Cardiac muscle cell (in vitro differentiated cells and primary cell): ENCODE results near the gene BOD1L1. TPM values are rescaled to one million over a fixed set of nuclear protein-coding genes. Genes with fewer than 3 reads are reported as not detected.

Experiments used
- DNase-seq, 2 donors: peaks; one replicate each; pipeline versions ENCODE4 v3.0.0 to v3.0.0-alpha.2; 2010 to 2017; ENCODE audit warnings: low read depth in 1 of 2, low spot score in 1 of 2
- H3K27ac ChIP-seq: fragments of 200-600 bp; sonication (generic); 2 replicates; pipeline ENCODE4 v1.5.1; 2016
- H3K27me3 ChIP-seq: fragments of 200-600 bp; sonication (generic); 2 replicates; pipeline ENCODE4 v1.6.0; 2016; ENCODE audit warnings: control low read depth
- H3K36me3 ChIP-seq: fragments of 200-600 bp; sonication (generic); 2 replicates; pipeline ENCODE4 v1.5.1; 2016; ENCODE audit warnings: control low read depth
- H3K4me1 ChIP-seq: fragments of 200-600 bp; sonication (generic); 2 replicates; pipeline ENCODE4 v1.8.1; 2017; ENCODE audit warnings: low read depth, mild to moderate bottlenecking, mixed run types
- H3K4me3 ChIP-seq: fragments of 200-600 bp; sonication (generic); 2 replicates; pipeline ENCODE4 v1.5.1; 2016; ENCODE audit warnings: mild to moderate bottlenecking
- H3K9me3 ChIP-seq: fragments of 200-600 bp; sonication (generic); 2 replicates; pipeline ENCODE4 v1.5.1; 2017; ENCODE audit warnings: low read depth, mild to moderate bottlenecking, control low read depth
- polyA plus RNA-seq: library from polyadenylated mRNA; unstranded; fragments of >200 nt; fragmentation: Nextera tagmentation; extraction: Ambion mirVana; gene quantifications from 2 replicates; pipeline ENCODE4 v1.2.1, GENCODE V29; 2016
- total RNA-seq: library from RNA; depleted of rRNA; stranded (reverse); fragments of >200 nt; gene quantifications from 2 replicates; pipeline ENCODE4 v1.2.3, GENCODE V29; 2016
- TF ChIP-seq, protein P1 (sequence below): IDR thresholded peaks from 2 replicates; pipeline ENCODE4 v1.5.1; 2012; ENCODE audit warnings: low read depth, mild to moderate bottlenecking, low read length

Gene BOD1L1
- total and polyA plus RNA-seq, 2 experiments from 2014 or later, result 17.7 to 35.8 TPM

DNA sequence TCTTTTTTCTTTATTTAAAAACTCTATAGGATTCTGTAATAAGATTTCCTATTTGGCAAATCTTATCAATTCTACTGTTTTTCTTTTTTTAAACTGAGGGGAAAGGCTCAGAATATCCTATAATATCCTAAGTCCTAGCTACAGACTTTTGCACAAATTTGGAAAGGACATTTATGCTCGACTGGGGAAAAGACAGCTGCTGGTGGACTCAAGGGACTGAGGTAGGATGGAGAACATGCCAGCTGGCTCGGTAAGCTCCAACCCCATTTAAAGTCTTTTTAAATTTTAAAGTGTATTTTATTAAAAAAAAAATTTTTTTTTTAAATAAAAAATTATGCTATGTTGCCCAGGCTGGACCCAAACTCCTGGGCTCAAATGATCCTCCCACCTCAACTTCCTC lies 36.8 kb downstream of the BOD1L1 start:
- no peaks in the 10 kb centered on the region for H3K27me3 ChIP-seq
- no peak overlapping the region for H3K4me3 ChIP-seq
- no peak overlapping the region for H3K27ac ChIP-seq
- no peaks in the 10 kb centered on the region for H3K4me1 ChIP-seq
- TF ChIP-seq, protein P1, sequence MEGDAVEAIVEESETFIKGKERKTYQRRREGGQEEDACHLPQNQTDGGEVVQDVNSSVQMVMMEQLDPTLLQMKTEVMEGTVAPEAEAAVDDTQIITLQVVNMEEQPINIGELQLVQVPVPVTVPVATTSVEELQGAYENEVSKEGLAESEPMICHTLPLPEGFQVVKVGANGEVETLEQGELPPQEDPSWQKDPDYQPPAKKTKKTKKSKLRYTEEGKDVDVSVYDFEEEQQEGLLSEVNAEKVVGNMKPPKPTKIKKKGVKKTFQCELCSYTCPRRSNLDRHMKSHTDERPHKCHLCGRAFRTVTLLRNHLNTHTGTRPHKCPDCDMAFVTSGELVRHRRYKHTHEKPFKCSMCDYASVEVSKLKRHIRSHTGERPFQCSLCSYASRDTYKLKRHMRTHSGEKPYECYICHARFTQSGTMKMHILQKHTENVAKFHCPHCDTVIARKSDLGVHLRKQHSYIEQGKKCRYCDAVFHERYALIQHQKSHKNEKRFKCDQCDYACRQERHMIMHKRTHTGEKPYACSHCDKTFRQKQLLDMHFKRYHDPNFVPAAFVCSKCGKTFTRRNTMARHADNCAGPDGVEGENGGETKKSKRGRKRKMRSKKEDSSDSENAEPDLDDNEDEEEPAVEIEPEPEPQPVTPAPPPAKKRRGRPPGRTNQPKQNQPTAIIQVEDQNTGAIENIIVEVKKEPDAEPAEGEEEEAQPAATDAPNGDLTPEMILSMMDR, result no peak
- H3K36me3 ChIP-seq, result peaks cover 77% of the 10 kb centered on the region
- DNase-seq, result no peak
- no peaks in the 10 kb centered on the region for H3K9me3 ChIP-seq

DNA sequence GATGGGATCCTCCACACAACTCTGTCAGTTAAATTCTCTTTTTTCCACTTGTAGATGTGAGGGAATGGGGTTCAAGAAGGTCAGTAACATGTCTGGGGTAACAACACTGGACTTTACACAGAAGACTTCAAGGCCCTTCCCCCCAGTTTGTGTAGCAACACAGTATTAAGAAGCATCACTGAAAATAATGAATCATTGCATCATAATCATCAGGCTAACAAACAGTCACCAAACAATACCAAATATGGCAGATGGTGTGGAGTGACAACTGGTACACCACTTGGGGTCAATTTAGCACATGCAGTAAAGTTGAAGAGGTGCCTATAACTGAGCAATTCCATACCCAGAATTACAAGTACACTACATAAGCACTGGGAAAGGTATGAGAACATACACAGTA lies 38.6 kb downstream of the BOD1L1 start:
- no peaks in the 10 kb centered on the region for H3K27me3 ChIP-seq
- H3K4me3 ChIP-seq, result no peak overlapping the region
- no peaks in the 10 kb centered on the region for H3K4me1 ChIP-seq
- peaks cover 65% of the 10 kb centered on the region for H3K36me3 ChIP-seq
- no peak overlapping the region for H3K27ac ChIP-seq
- TF ChIP-seq, protein P1, result no peak
- no peak for DNase-seq
- no peaks in the 10 kb centered on the region for H3K9me3 ChIP-seq

DNA sequence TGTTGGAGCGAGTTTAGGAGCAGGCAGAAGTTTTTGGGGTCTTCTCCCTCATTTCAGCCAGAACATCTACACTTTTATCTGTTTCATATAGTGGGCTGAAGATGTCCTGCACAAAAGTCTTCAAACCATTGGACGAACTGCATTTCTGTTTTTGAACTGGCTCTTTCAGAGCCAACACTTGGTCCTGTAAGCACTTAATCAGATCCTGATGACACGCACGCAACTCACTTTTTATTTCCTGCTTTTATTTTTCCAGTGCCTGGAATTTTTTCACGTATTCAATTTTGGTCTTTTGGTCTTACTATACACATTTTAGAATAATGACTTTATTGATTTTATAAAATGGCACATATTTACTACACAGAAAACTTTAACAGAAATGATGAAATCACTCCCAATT lies 43.0 kb downstream of the BOD1L1 start:
- TF ChIP-seq, protein P1, result no peak
- peaks cover 72% of the 10 kb centered on the region for H3K36me3 ChIP-seq
- no peak overlapping the region for H3K27ac ChIP-seq
- no peak for DNase-seq
- H3K4me1 ChIP-seq, result no peaks in the 10 kb centered on the region
- no peaks in the 10 kb centered on the region for H3K9me3 ChIP-seq
- no peaks in the 10 kb centered on the region for H3K27me3 ChIP-seq
- no peak overlapping the region for H3K4me3 ChIP-seq

DNA sequence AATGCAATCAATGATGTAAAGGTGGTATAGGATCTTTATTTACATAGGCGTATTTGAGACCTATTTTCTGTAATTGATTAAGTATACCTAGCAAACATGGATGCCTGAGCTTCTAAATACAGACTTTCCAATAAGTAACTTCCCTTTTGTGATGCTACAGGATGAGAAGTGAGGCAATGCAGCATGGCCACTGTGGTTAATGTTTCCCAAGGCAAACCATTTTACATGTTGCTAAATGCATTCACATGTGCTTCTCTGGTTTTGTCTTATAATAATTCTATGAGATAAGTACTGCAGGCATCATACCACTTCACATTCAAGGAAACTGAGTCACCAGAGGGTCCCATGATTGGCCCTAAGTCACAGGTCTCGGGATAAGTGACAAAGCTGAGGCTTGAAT lies 47.5 kb downstream of the BOD1L1 start:
- Histone ChIP-seq H3K27me3 (no peaks in the 10 kb centered on the region), H3K9me3 (no peaks in the 10 kb centered on the region), H3K4me3 (no peak overlapping the region), H3K36me3 (peaks cover 64% of the 10 kb centered on the region), H3K4me1 (no peaks in the 10 kb centered on the region), H3K27ac (no peak overlapping the region)
- TF ChIP-seq, protein P1, result no peak
- DNase-seq, result no peak

DNA sequence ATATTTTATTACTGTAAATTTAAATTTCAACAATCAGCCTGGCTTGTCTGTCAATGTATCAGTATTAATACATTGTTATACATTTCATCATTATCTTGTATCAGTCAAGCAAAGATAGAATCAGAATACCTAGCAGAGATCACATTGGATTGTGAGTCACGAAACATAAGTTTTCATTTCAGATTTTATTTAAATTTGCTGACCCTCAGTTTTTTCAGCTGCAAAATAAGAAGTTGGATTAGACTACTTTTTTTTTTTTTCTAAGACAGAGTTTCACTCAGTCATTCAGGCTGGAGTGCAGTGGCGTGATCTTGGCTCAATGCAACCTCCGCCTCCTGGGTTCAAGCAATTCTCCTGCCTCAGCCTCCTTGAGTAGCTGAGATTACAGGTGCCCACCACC lies 49.9 kb downstream of the BOD1L1 start:
- no peak overlapping the region for H3K27ac ChIP-seq
- peaks cover 61% of the 10 kb centered on the region for H3K36me3 ChIP-seq
- TF ChIP-seq, protein P1, result no peak

DNA sequence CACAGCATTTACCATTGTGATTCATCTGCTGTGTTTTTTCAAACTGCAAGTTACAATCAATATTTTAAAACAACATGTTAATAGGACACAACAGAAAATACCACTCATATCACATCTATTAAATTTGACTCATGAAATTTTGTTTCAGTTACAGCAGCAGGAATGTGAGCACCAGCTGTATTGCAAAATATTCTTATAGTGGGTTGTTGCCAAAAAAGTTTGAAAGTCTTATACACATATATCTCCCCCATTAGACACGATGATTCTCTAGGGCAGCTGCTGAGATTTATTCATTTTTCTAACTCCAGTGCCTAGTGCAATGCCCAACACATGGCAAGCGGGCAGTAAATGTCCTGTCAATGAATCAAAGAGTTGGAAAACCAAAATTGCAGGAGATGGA lies 56.6 kb downstream of the BOD1L1 start:
- no peaks in the 10 kb centered on the region for H3K4me1 ChIP-seq
- DNase-seq, result peak in 1 of 2 donors; percentile 11
- peaks cover 37% of the 10 kb centered on the region for H3K36me3 ChIP-seq
- H3K9me3 ChIP-seq, result no peaks in the 10 kb centered on the region
- no peak overlapping the region for H3K27ac ChIP-seq
- TF ChIP-seq, protein P1, result no peak
- H3K27me3 ChIP-seq, result no peaks in the 10 kb centered on the region
- no peak overlapping the region for H3K4me3 ChIP-seq

More for the DNA sequence above, 49.9 kb downstream of the BOD1L1 start:
- no peaks in the 10 kb centered on the region for H3K27me3 ChIP-seq
- H3K4me1 ChIP-seq, result no peaks in the 10 kb centered on the region
- no peaks in the 10 kb centered on the region for H3K9me3 ChIP-seq
- DNase-seq, result no peak
- H3K4me3 ChIP-seq, result no peak overlapping the region
